Right lobe of liver (tissue), 6 donors: ENCODE data around the gene TGM4. TPM values are rescaled to one million over a fixed set of nuclear protein-coding genes. Genes with fewer than 3 reads are reported as not detected.

Experiments
- ATAC-seq, 4 donors: fragments of 200-7000 bp; cut with Tn5 transposase; one replicate each; pipeline ENCODE4 v1.9.1; 2020; ENCODE audit warnings: mild to moderate bottlenecking in 4 of 4, moderate library complexity in 4 of 4
- DNase-seq, 3 donors: peaks; one replicate each; pipeline ENCODE4 v3.0.0-alpha.2; 2020
- H3K27ac ChIP-seq, 3 donors: fragments of 200-600 bp; one replicate each; pipeline ENCODE4 v1.8.0; 2022
- H3K27me3 ChIP-seq, 2 donors: fragments of 200-600 bp; one replicate each; pipeline ENCODE4 v1.8.0; 2022
- H3K36me3 ChIP-seq, 4 donors: fragments of 200-600 bp; sonication (generic) in 1 of 4; one replicate each; pipeline versions ENCODE4 v1.5.1 to v1.8.0; 2017 to 2022; ENCODE audit warnings: control low read depth in 1 of 4
- H3K4me1 ChIP-seq, 4 donors: fragments of 200-600 bp; sonication (generic) in 1 of 4; one replicate each; pipeline versions ENCODE4 v1.5.1 to v1.8.0; 2017 to 2022; ENCODE audit warnings: control low read depth in 1 of 4
- H3K4me3 ChIP-seq, 3 donors: fragments of 200-600 bp; one replicate each; pipeline ENCODE4 v1.8.0; 2022
- H3K9me3 ChIP-seq, 4 donors: fragments of 200-600 bp; sonication (generic) in 1 of 4; one replicate each; pipeline versions ENCODE4 v1.5.1 to v1.8.0; 2017 to 2022; ENCODE audit warnings: control low read depth in 1 of 4
- POLR2A ChIP-seq: fragments of 450-650 bp; IDR thresholded peaks from one replicate; pipeline ENCODE4 v1.6.1; 2017; ENCODE audit warnings: antibody characterized with exemption, mild to moderate bottlenecking
- WGBS: methylation state at CpG from one replicate; pipeline ENCODE4 v1.1.6; 2018; ENCODE audit warnings: low coverage, low lambda C conversion rate; ENCODE audit not compliant: insufficient coverage; ENCODE audit errors: missing lambda C conversion rate; 5-methylcytosine and 5-hydroxymethylcytosine counted together
- intact Hi-C, 2 donors: fragments of 100-400 bp; cut with DNase I; formaldehyde crosslinking; loops; one replicate each; pipeline versions ENCODE4 v1.11.2 to v1.14.1; 2022
- total RNA-seq, 6 experiments: library from RNA; depleted of rRNA in 2 of 6; stranded (reverse); fragments of >200 nt in 2 of 6; fragmentation: NEBNext Ultra II Directional in 3 of 6; extraction: Animal tissue kit (Norgen Biotek cat#: 25700) in 3 of 6; gene quantifications; one replicate each; pipeline versions ENCODE4 v1.1.0 to v1.2.4, GENCODE V29; 2016 to 2023
- TF ChIP-seq, protein P1 (sequence below), 4 donors: fragments of 200-600 bp in 3 of 4; fragments of 450-650 bp in 1 of 4; IDR thresholded peaks; one replicate each; pipeline versions ENCODE4 v1.5.1 to v1.8.0; 2016 to 2022; ENCODE audit warnings: antibody characterized with exemption in 4 of 4, mild to moderate bottlenecking in 2 of 4
- donor health status: DM: no; HTN: yes; CAD: no.
- donor health status: DM: no; HTN: no; CAD: no.
- donor health status: DM: no; HTN: no; CAD: no.
- donor health status: DM: no; HTN: yes; CAD: no.
- donor health status: DM: no; HTN: yes; CAD: no.

Gene TGM4
- total RNA-seq, 6 experiments from 2014 or later, result not detected

DNA sequence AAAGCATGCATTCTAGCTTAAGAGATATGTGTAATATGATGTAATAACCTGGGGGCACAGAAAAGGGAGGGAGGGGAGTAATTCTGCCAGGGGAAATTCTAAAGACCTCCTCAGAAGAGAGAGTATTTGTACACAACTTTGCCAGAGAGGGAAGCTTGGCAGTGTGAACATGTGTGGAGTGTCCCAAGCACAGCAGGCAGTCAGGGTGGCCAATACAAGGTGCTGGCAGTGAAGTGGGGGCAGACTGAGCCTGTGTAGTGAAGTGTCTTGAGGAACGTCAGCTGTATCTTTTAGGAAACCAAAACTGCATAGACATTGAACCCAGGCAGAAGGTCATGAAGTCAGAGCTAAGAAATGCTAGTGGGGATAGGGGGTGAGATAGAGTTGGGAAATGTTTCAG lies 42.4 kb upstream of the TGM4 start:
- 100% methylated on average over 1 of the region's 1 CpG for WGBS
- Histone ChIP-seq H3K4me3 (no peak overlapping the region), H3K4me1 (no peaks in the 10 kb centered on the region), H3K27ac (no peak overlapping the region), H3K27me3 (no peaks in the 10 kb centered on the region), H3K9me3 (no peaks in the 10 kb centered on the region), H3K36me3 (no peaks in the 10 kb centered on the region)
- no peak for DNase-seq
- ATAC-seq, result no peak
- intact Hi-C loops, result no loop called here
- no peak for TF ChIP-seq POLR2A
- TF ChIP-seq, protein P1, sequence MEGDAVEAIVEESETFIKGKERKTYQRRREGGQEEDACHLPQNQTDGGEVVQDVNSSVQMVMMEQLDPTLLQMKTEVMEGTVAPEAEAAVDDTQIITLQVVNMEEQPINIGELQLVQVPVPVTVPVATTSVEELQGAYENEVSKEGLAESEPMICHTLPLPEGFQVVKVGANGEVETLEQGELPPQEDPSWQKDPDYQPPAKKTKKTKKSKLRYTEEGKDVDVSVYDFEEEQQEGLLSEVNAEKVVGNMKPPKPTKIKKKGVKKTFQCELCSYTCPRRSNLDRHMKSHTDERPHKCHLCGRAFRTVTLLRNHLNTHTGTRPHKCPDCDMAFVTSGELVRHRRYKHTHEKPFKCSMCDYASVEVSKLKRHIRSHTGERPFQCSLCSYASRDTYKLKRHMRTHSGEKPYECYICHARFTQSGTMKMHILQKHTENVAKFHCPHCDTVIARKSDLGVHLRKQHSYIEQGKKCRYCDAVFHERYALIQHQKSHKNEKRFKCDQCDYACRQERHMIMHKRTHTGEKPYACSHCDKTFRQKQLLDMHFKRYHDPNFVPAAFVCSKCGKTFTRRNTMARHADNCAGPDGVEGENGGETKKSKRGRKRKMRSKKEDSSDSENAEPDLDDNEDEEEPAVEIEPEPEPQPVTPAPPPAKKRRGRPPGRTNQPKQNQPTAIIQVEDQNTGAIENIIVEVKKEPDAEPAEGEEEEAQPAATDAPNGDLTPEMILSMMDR (IDR thresholded peaks at IDR 0.05), result no peak

DNA sequence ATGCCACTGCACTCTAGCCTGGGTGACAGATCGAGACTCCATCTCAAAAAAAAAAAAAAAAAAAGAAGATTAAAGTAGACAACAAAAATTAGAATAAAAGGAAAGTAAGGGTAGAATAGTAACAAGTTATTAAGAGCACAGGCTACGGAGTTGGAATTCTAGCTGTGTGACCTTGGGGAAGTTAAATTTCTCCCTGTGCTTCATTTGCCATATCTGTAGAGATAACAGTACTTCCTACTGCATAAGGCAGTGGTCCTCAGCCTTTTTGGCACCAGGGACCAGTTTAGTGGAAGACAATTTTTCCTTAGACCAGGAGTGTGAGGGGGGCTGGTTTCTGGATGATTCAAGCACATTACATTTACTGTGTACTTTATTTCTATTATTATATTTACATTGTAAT lies 41.4 kb upstream of the TGM4 start:
- Histone ChIP-seq H3K4me1 (no peaks in the 10 kb centered on the region), H3K27me3 (no peaks in the 10 kb centered on the region), H3K36me3 (no peaks in the 10 kb centered on the region), H3K4me3 (no peak overlapping the region), H3K27ac (no peak overlapping the region), H3K9me3 (no peaks in the 10 kb centered on the region)
- TF ChIP-seq, protein P1 (IDR thresholded peaks at IDR 0.05), result no peak
- no peak for TF ChIP-seq POLR2A
- DNase-seq (no peak), ATAC-seq (no peak)
- WGBS, result 83% methylated on average over 2 of the region's 2 CpGs
- intact Hi-C loops, result no loop called here

DNA sequence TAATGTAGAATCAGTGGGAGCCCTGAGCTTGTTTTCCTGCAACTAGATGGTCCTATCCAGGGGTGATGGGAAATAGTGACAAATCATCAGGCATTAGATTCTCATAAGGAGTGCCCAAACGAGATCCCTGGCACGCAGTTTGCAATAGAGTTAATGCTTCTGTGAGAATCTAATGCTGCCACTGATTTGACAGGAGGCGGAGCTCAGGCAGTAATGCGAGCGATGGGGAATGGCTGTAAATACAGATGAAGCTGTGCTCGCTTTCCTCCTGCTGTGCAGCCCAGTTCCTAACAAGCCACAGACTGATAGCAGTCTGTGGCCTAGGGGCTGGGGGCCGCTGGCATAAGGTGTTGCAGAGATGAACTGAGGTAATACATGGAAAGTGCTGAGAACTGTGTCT lies 41.0 kb upstream of the TGM4 start:
- WGBS, result 100% methylated on average over 4 of the region's 7 CpGs

DNA sequence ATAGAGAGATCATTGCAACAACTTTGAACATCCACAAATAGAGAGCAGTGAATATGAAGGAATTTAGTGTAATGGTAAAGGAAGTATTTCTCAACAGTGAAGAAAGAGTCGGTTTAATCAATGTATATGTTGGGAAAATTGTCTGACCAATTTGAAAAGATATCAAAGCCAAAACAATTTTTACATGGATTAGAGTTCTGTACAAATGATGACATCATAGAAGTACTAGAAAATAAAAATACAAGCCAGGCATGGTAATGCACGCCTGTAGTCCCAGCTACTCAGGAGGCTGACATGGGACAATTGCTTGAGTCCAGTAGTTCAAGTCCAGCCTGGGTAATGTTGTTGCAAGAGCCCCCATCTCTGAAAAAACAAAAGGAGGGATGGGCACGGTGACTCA lies 38.7 kb upstream of the TGM4 start:
- H3K27ac ChIP-seq, result no peak overlapping the region
- H3K4me1 ChIP-seq, result no peaks in the 10 kb centered on the region
- H3K9me3 ChIP-seq, result no peaks in the 10 kb centered on the region
- ATAC-seq (no peak), DNase-seq (no peak)
- intact Hi-C loops, result no loop called here
- no peaks in the 10 kb centered on the region for H3K27me3 ChIP-seq
- H3K36me3 ChIP-seq, result no peaks in the 10 kb centered on the region
- no peak for TF ChIP-seq POLR2A
- TF ChIP-seq, protein P1 (IDR thresholded peaks at IDR 0.05), result no peak
- H3K4me3 ChIP-seq, result no peak overlapping the region
- 100% methylated on average over 3 of the region's 3 CpGs for WGBS

More for the DNA sequence above, 41.0 kb upstream of the TGM4 start:
- H3K4me1 ChIP-seq, result no peaks in the 10 kb centered on the region
- intact Hi-C loops, result no loop called here
- ATAC-seq, result no peak
- no peaks in the 10 kb centered on the region for H3K36me3 ChIP-seq
- no peak overlapping the region for H3K27ac ChIP-seq
- no peaks in the 10 kb centered on the region for H3K27me3 ChIP-seq
- H3K4me3 ChIP-seq, result no peak overlapping the region
- TF ChIP-seq POLR2A, result no peak
- TF ChIP-seq, protein P1 (IDR thresholded peaks at IDR 0.05), result no peak
- no peak for DNase-seq
- no peaks in the 10 kb centered on the region for H3K9me3 ChIP-seq

DNA sequence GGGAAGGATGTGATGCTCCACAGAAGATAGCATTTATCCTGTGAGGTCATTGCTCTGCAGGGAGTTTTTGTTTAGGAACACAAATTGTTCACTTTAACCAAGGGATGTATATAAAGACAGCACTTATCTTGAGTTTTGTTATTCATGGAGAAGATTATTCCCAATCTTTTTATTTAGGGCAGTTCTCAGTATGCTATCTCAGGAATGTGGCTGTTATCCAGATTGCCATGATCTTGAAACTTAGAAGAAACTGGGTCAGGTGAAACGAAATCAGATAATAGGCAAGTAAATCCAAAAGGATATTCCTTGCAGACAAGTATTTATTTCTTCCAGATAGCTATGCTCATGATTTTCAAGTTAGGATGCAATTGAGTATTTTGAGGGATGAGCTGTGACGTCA lies 32.0 kb upstream of the TGM4 start:
- no peaks in the 10 kb centered on the region for H3K27me3 ChIP-seq
- no peak overlapping the region for H3K4me3 ChIP-seq
- no peak overlapping the region for H3K27ac ChIP-seq
- H3K4me1 ChIP-seq, result no peaks in the 10 kb centered on the region
- no peaks in the 10 kb centered on the region for H3K9me3 ChIP-seq
- no peak for ATAC-seq
- no peaks in the 10 kb centered on the region for H3K36me3 ChIP-seq
- intact Hi-C loops, result no loop called here
- no peak for DNase-seq
- no peak for TF ChIP-seq POLR2A
- TF ChIP-seq, protein P1 (IDR thresholded peaks at IDR 0.05), result no peak
- WGBS, result 91% methylated on average over 2 of the region's 2 CpGs
